HepG2 (cell line): ENCODE results near the gene PLPPR3. TPM values are rescaled to one million over a fixed set of nuclear protein-coding genes. Genes with fewer than 3 reads are reported as not detected.

Experiments
- ATAD3A ChIP-seq: sonication (generic); formaldehyde crosslinking; IDR thresholded peaks from 2 replicates; pipeline ENCODE4 v1.4.0; 2020; ENCODE audit warnings: missing genetic modification reagents
- EP300 ChIP-seq, 3 experiments: sonication (generic) in 1 of 3; formaldehyde crosslinking in 1 of 3; IDR thresholded peaks; 2 replicates each; pipeline versions ENCODE4 v1.5.1 to v1.6.1; 2011 to 2020; ENCODE audit warnings: low read depth in 2 of 3, low read length in 2 of 3, borderline replicate concordance in 1 of 3, improper control_type of control experiment in 1 of 3, mild to moderate bottlenecking in 1 of 3, missing genetic modification reagents in 1 of 3, moderate library complexity in 1 of 3
- FOXJ3 ChIP-seq: sonication (generic); formaldehyde crosslinking; IDR thresholded peaks from 2 replicates; pipeline ENCODE4 v1.4.0; 2020; ENCODE audit warnings: missing genetic modification reagents, mild to moderate bottlenecking, borderline replicate concordance
- HES4 ChIP-seq: sonication (generic); formaldehyde crosslinking; IDR thresholded peaks from 2 replicates; pipeline ENCODE4 v1.9.0; 2021; ENCODE audit warnings: mild to moderate bottlenecking, missing genetic modification reagents, borderline replicate concordance
- HIVEP1 ChIP-seq: sonication (generic); formaldehyde crosslinking; IDR thresholded peaks from 2 replicates; pipeline ENCODE4 v1.4.0; 2020; ENCODE audit warnings: mild to moderate bottlenecking, missing genetic modification reagents
- HOXD1 ChIP-seq: sonication (generic); formaldehyde crosslinking; IDR thresholded peaks from 2 replicates; pipeline ENCODE4 v1.5.0; 2020; ENCODE audit warnings: missing genetic modification reagents
- KLF9 ChIP-seq: IDR thresholded peaks from 2 replicates; pipeline ENCODE4 v1.6.1; 2016; ENCODE audit warnings: low read depth
- MAZ ChIP-seq, 2 experiments: sonication (generic) in 1 of 2; formaldehyde crosslinking in 1 of 2; IDR thresholded peaks; 2 replicates each; pipeline versions ENCODE4 v1.5.0 to v1.6.1; 2012 to 2020; ENCODE audit warnings: low read depth in 2 of 2, mild to moderate bottlenecking in 2 of 2, borderline replicate concordance in 1 of 2, improper control_type of control experiment in 1 of 2, low read length in 1 of 2, missing genetic modification reagents in 1 of 2, moderate library complexity in 1 of 2
- MTA1 ChIP-seq: sonication (generic); formaldehyde crosslinking; IDR thresholded peaks from 2 replicates; pipeline ENCODE4 v1.4.0; 2020; ENCODE audit warnings: missing genetic modification reagents, mild to moderate bottlenecking, borderline replicate concordance
- NFE2 ChIP-seq: sonication (generic); formaldehyde crosslinking; IDR thresholded peaks from 2 replicates; pipeline ENCODE4 v1.4.0; 2020; ENCODE audit warnings: missing genetic modification reagents
- ZFYVE20 ChIP-seq: sonication (generic); formaldehyde crosslinking; IDR thresholded peaks from 2 replicates; pipeline ENCODE4 v1.8.0; 2023; ENCODE audit warnings: low read depth, mild to moderate bottlenecking, moderate library complexity, missing genetic modification reagents, borderline replicate concordance
- ZNF143 ChIP-seq: sonication (generic); formaldehyde crosslinking; IDR thresholded peaks from 2 replicates; pipeline ENCODE4 v1.4.0; 2020; ENCODE audit warnings: missing genetic modification reagents
- ZNF501 ChIP-seq: sonication (generic); formaldehyde crosslinking; IDR thresholded peaks from 2 replicates; pipeline ENCODE4 v1.5.1; 2020; ENCODE audit warnings: mild to moderate bottlenecking, moderate library complexity, missing genetic modification reagents
- ZSCAN20 ChIP-seq: sonication (generic); formaldehyde crosslinking; IDR thresholded peaks from 2 replicates; pipeline ENCODE4 v1.4.0; 2020; ENCODE audit warnings: missing genetic modification reagents, mild to moderate bottlenecking, borderline replicate concordance
- polyA plus RNA-seq, 8 experiments: library from polyadenylated mRNA; depleted of rRNA in 3 of 8; stranded (reverse) in 7 of 8; unstranded in 1 of 8; fragments of >200 nt; fragmentation: Illumina TruSeq in 4 of 8; extraction: Trizol in 4 of 8; gene quantifications; 2 replicates each; pipeline versions ENCODE4 v1.2.1 to v1.2.3, GENCODE V29; 2011 to 2016; ENCODE audit warnings: low read depth in 4 of 8, missing spikeins in 1 of 8, mixed read lengths in 1 of 8; ENCODE audit not compliant: insufficient read depth in 1 of 8
- total RNA-seq, 5 experiments: library from RNA; depleted of rRNA; stranded (reverse); fragments of >200 nt; fragmentation: Illumina TruSeq; extraction: Trizol; gene quantifications; 2 replicates each; pipeline ENCODE4 v1.2.3, GENCODE V29; 2016; ENCODE audit warnings: low read depth in 1 of 5
- TF ChIP-seq, protein P1 (sequence below): sonication (generic); formaldehyde crosslinking; conservative IDR thresholded peaks from 2 replicates; pipeline ENCODE4 v1.4.0; 2020; ENCODE audit warnings: mild to moderate bottlenecking, missing genetic modification reagents, moderate library complexity
- TF ChIP-seq, protein P2 (sequence below): sonication (generic); formaldehyde crosslinking; IDR thresholded peaks from 2 replicates; pipeline ENCODE4 v1.5.0; 2020; ENCODE audit warnings: missing genetic modification reagents
- TF ChIP-seq, protein P3 (sequence below): sonication (generic); formaldehyde crosslinking; IDR thresholded peaks from 2 replicates; pipeline ENCODE4 v1.5.0; 2020; ENCODE audit warnings: missing genetic modification reagents
- TF ChIP-seq, protein P4 (sequence below): sonication (generic); formaldehyde crosslinking; IDR thresholded peaks from 2 replicates; pipeline ENCODE4 v1.4.0; 2020; ENCODE audit warnings: mild to moderate bottlenecking, missing genetic modification reagents
- TF ChIP-seq, protein P5 (sequence below): sonication (generic); formaldehyde crosslinking; IDR thresholded peaks from 2 replicates; pipeline ENCODE4 v1.4.0; 2020; ENCODE audit warnings: missing genetic modification reagents

The PLPPR3 gene
- total and polyA plus RNA-seq, 2 of the 13 experiments (the other 11 are each of a cell fraction or from before 2014, with no cell fraction given): 0.07 to 0.16 TPM

DNA sequence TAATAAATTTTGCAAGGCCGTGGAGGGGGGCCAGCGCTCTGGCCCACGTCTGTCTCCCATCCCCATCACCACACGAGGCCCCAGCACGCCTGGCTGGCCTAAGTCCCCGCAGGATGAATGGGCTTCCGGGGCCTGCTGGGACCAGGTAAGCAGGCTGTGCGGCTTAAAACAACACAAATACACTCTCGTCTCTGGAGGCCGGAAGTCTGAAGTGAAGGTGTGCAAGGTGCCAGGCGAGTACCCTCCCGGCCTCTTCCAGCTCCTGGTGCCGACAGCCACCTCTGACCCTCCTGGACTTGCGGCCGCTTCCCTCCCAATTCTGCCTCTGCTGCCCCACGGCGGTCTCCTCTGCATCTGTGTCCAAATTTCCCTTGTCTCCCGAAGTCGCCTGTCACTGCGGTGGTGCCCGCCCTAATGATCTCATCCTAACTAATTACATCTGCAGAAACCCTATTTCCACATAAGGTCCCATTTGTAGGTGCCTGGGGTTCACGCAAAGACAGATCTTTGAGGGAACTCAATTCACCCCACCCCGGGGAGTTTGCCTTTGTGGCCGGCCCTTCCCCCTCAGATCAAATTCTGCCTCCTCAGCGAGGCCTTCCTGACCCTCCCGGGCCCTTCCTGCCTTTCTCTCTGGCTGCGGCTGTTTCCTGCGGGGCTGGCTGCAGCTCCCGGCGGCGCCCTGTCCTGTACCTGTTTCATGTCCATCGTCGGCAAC, 32.6 kb downstream of the PLPPR3 start (continued):
- TF ChIP-seq, protein P1, sequence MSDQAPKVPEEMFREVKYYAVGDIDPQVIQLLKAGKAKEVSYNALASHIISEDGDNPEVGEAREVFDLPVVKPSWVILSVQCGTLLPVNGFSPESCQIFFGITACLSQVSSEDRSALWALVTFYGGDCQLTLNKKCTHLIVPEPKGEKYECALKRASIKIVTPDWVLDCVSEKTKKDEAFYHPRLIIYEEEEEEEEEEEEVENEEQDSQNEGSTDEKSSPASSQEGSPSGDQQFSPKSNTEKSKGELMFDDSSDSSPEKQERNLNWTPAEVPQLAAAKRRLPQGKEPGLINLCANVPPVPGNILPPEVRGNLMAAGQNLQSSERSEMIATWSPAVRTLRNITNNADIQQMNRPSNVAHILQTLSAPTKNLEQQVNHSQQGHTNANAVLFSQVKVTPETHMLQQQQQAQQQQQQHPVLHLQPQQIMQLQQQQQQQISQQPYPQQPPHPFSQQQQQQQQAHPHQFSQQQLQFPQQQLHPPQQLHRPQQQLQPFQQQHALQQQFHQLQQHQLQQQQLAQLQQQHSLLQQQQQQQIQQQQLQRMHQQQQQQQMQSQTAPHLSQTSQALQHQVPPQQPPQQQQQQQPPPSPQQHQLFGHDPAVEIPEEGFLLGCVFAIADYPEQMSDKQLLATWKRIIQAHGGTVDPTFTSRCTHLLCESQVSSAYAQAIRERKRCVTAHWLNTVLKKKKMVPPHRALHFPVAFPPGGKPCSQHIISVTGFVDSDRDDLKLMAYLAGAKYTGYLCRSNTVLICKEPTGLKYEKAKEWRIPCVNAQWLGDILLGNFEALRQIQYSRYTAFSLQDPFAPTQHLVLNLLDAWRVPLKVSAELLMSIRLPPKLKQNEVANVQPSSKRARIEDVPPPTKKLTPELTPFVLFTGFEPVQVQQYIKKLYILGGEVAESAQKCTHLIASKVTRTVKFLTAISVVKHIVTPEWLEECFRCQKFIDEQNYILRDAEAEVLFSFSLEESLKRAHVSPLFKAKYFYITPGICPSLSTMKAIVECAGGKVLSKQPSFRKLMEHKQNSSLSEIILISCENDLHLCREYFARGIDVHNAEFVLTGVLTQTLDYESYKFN (CRISPR knock-in tag): no peak
- TF ChIP-seq FOXJ3 (CRISPR knock-in tag) (no peak), ZSCAN20 (CRISPR knock-in tag) (no peak), KLF9 (CRISPR knock-in tag) (no peak), HES4 (no peak; the same call in 1 of the 2 replicates), MAZ (IDR thresholded peaks at IDR 0.05; ENCODE audit: borderline replicate concordance, low read depth, low read length) (no peak), MAZ (CRISPR knock-in tag; IDR thresholded peaks at IDR 0.05; ENCODE audit: low read depth) (no peak; the same call in 1 of the 2 replicates), ATAD3A (CRISPR knock-in tag) (no peak), ZNF143 (CRISPR knock-in tag) (no peak; the same call in 1 of the 2 replicates), MTA1 (CRISPR knock-in tag) (no peak), HIVEP1 (CRISPR knock-in tag) (no peak; the same call in 1 of the 2 replicates), HOXD1 (CRISPR knock-in tag) (no peak), EP300 (IDR thresholded peaks at IDR 0.05; ENCODE audit: low read depth in 2 of 2, low read length in 2 of 2) (no peak), EP300 (CRISPR knock-in tag; IDR thresholded peaks at IDR 0.05; ENCODE audit: borderline replicate concordance) (0 out of 2 replicates have a peak, but pooled peaks have one; percentile 15), NFE2 (CRISPR knock-in tag) (no peak), ZNF501 (CRISPR knock-in tag) (peak; percentile 52), ZFYVE20 (CRISPR knock-in tag) (no peak)
- TF ChIP-seq, protein P2, sequence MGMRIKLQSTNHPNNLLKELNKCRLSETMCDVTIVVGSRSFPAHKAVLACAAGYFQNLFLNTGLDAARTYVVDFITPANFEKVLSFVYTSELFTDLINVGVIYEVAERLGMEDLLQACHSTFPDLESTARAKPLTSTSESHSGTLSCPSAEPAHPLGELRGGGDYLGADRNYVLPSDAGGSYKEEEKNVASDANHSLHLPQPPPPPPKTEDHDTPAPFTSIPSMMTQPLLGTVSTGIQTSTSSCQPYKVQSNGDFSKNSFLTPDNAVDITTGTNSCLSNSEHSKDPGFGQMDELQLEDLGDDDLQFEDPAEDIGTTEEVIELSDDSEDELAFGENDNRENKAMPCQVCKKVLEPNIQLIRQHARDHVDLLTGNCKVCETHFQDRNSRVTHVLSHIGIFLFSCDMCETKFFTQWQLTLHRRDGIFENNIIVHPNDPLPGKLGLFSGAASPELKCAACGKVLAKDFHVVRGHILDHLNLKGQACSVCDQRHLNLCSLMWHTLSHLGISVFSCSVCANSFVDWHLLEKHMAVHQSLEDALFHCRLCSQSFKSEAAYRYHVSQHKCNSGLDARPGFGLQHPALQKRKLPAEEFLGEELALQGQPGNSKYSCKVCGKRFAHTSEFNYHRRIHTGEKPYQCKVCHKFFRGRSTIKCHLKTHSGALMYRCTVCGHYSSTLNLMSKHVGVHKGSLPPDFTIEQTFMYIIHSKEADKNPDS: no peak
- TF ChIP-seq, protein P3, sequence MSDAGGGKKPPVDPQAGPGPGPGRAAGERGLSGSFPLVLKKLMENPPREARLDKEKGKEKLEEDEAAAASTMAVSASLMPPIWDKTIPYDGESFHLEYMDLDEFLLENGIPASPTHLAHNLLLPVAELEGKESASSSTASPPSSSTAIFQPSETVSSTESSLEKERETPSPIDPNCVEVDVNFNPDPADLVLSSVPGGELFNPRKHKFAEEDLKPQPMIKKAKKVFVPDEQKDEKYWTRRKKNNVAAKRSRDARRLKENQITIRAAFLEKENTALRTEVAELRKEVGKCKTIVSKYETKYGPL (CRISPR knock-in tag): no peak
- TF ChIP-seq, protein P4, sequence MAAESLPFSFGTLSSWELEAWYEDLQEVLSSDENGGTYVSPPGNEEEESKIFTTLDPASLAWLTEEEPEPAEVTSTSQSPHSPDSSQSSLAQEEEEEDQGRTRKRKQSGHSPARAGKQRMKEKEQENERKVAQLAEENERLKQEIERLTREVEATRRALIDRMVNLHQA: no peak
- TF ChIP-seq, protein P5, sequence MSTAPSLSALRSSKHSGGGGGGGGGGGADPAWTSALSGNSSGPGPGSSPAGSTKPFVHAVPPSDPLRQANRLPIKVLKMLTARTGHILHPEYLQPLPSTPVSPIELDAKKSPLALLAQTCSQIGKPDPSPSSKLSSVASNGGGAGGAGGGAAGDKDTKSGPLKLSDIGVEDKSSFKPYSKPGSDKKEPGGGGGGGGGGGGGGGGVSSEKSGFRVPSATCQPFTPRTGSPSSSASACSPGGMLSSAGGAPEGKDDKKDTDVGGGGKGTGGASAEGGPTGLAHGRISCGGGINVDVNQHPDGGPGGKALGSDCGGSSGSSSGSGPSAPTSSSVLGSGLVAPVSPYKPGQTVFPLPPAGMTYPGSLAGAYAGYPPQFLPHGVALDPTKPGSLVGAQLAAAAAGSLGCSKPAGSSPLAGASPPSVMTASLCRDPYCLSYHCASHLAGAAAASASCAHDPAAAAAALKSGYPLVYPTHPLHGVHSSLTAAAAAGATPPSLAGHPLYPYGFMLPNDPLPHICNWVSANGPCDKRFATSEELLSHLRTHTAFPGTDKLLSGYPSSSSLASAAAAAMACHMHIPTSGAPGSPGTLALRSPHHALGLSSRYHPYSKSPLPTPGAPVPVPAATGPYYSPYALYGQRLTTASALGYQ (CRISPR knock-in tag): no peak
